HCT116 (cell line): ENCODE data around the gene FTO. TPM values are rescaled to one million over a fixed set of nuclear protein-coding genes. Genes with fewer than 3 reads are reported as not detected.

Experiments used
- ATAC-seq: fragments of 200-7000 bp; cut with Tn5 transposase; 2 replicates; pipeline ENCODE4 v1.9.1; 2020; ENCODE audit warnings: mild to moderate bottlenecking, moderate library complexity
- BruUV-seq: library from RNA; stranded (reverse); fragments of 400-500 nt; replicated peaks from 2 replicates; lab custom pipeline; 2021; lab: Mats Ljungman, UMichigan
- CTCF ChIA-PET: fragments of 300-600 bp; sonication (Branson Sonifier 250); formaldehyde crosslinking; loops from one replicate; lab custom pipeline; 2021; ENCODE audit warnings: antibody characterized with exemption; lab: Charles Lee
- POLR2A ChIA-PET: fragments of 300-600, 350-600 bp; sonication (Branson Sonifier 250); formaldehyde crosslinking; loops from one replicate; lab custom pipeline; 2021; ENCODE audit warnings: antibody characterized with exemption; lab: Charles Lee
- RAD21 ChIA-PET, 2 experiments: fragments of 300-600 bp; sonication (Branson Sonifier 250); formaldehyde crosslinking; loops; one replicate each; lab custom pipeline; 2023; ENCODE audit warnings: low total read pairs in 2 of 2; ENCODE audit not compliant: uncharacterized antibody in 2 of 2, unreplicated experiment in 2 of 2, low non-redundant PET in 1 of 2; lab: Charles Lee
- DNase-seq: peaks from one replicate; pipeline ENCODE4 v3.0.0-alpha.2; 2010; ENCODE audit warnings: low read depth, low spot score
- H2AFZ ChIP-seq: fragments of 200-600 bp; shearing (Covaris generic), sonication (generic); 2 replicates; pipeline ENCODE4 v1.6.1; 2017; ENCODE audit warnings: low read depth, mixed run types, mixed read lengths, antibody characterized with exemption, low read length; ENCODE audit not compliant: poor library complexity, severe bottlenecking
- H3K27ac ChIP-seq: 2 replicates; pipeline ENCODE4 v1.5.1; 2012; ENCODE audit warnings: low read depth, low read length
- H3K27me3 ChIP-seq: fragments of 200-600 bp; sonication (generic); 2 replicates; pipeline ENCODE4 v1.6.1; 2016; ENCODE audit warnings: mixed run types, low read length, mixed read lengths; ENCODE audit not compliant: insufficient read depth
- H3K36me3 ChIP-seq, 2 experiments: fragments of 200-500 bp in 1 of 2; fragments of 200-600 bp in 1 of 2; sonication (Bioruptor generic) in 1 of 2; sonication (generic) in 1 of 2; 2 replicates each; pipeline versions ENCODE4 v1.5.1 to v1.6.1; 2014 to 2016; ENCODE audit warnings: low read length in 2 of 2, inconsistent platforms in 1 of 2, mixed read lengths in 1 of 2, mixed run types in 1 of 2; ENCODE audit not compliant: insufficient read depth in 2 of 2, control insufficient read depth in 1 of 2
- H3K4me1 ChIP-seq, 2 experiments: fragments of 200-600 bp in 1 of 2; sonication (generic) in 1 of 2; 2 replicates each; pipeline versions ENCODE4 v1.5.1 to v1.6.1; 2012 to 2017; ENCODE audit warnings: low read length in 2 of 2, inconsistent platforms in 1 of 2, mild to moderate bottlenecking in 1 of 2, mixed read lengths in 1 of 2, mixed run types in 1 of 2, moderate library complexity in 1 of 2; ENCODE audit not compliant: insufficient read depth in 2 of 2, control insufficient read depth in 1 of 2
- H3K4me2 ChIP-seq: fragments of 200-600 bp; sonication (generic); 2 replicates; pipeline ENCODE4 v1.6.1; 2017; ENCODE audit warnings: mixed run types, low read length, mixed read lengths
- H3K4me3 ChIP-seq, 2 experiments: fragments of 200-600 bp in 1 of 2; sonication (generic) in 1 of 2; replicated peaks in 1 of 2; 2 replicates each; pipeline ENCODE4 v1.5.1; 2011 to 2016; ENCODE audit warnings: low read length in 2 of 2, control low read depth in 1 of 2, low read depth in 1 of 2, mild to moderate bottlenecking in 1 of 2, mixed read lengths in 1 of 2, mixed run types in 1 of 2
- H3K79me2 ChIP-seq: fragments of 200-600 bp; sonication (generic); 2 replicates; pipeline ENCODE4 v1.6.1; 2017; ENCODE audit warnings: mild to moderate bottlenecking, mixed run types, low read length, moderate library complexity, mixed read lengths; ENCODE audit not compliant: insufficient read depth
- H3K9ac ChIP-seq: fragments of 200-600 bp; sonication (generic); 2 replicates; pipeline ENCODE4 v1.6.1; 2016; ENCODE audit warnings: low read length, mixed read lengths
- H3K9me2 ChIP-seq: fragments of 200-600 bp; sonication (generic), shearing (Covaris generic); 2 replicates; pipeline ENCODE4 v1.6.1; 2017; ENCODE audit warnings: mixed run types, mild to moderate bottlenecking, moderate library complexity; ENCODE audit not compliant: insufficient read depth
- H3K9me3 ChIP-seq, 2 experiments: fragments of 200-500 bp in 1 of 2; fragments of 200-600 bp in 1 of 2; sonication (Bioruptor generic) in 1 of 2; sonication (generic) in 1 of 2; 2 replicates each; pipeline ENCODE4 v1.6.1; 2014 to 2017; ENCODE audit warnings: low read length in 2 of 2, mixed read lengths in 2 of 2, inconsistent platforms in 1 of 2, low read depth in 1 of 2, mild to moderate bottlenecking in 1 of 2, mixed run types in 1 of 2, moderate library complexity in 1 of 2; ENCODE audit not compliant: control insufficient read depth in 1 of 2, insufficient read depth in 1 of 2
- H4K20me1 ChIP-seq: fragments of 200-600 bp; sonication (generic), shearing (Covaris generic); 2 replicates; pipeline ENCODE4 v1.6.1; 2017; ENCODE audit warnings: mixed run types, mild to moderate bottlenecking, moderate library complexity; ENCODE audit not compliant: insufficient read depth
- CBX3 ChIP-seq: IDR thresholded peaks from 2 replicates; pipeline ENCODE4 v1.6.1; 2012; ENCODE audit warnings: low read depth
- CEBPB ChIP-seq: IDR thresholded peaks from 2 replicates; pipeline ENCODE4 v1.6.1; 2012; ENCODE audit warnings: low read depth
- EGR1 ChIP-seq: IDR thresholded peaks from 2 replicates; pipeline ENCODE4 v1.6.1; 2012; ENCODE audit warnings: low read depth
- EZH2 ChIP-seq: fragments of 200-600 bp; sonication (generic); IDR thresholded peaks from 2 replicates; pipeline ENCODE4 v1.6.1; 2017; ENCODE audit warnings: antibody characterized with exemption, mixed run types
- EZH2phosphoT487 ChIP-seq: fragments of 200-600 bp; IDR thresholded peaks from 2 replicates; pipeline ENCODE4 v1.6.1; 2018; ENCODE audit warnings: antibody characterized with exemption, borderline replicate concordance
- FOSL1 ChIP-seq: IDR thresholded peaks from 2 replicates; pipeline ENCODE4 v1.6.1; 2012; ENCODE audit warnings: low read depth
- JUND ChIP-seq: IDR thresholded peaks from 2 replicates; pipeline ENCODE4 v1.6.1; 2012
- POLR2A ChIP-seq: IDR thresholded peaks from 2 replicates; pipeline ENCODE4 v1.7.0; 2011; ENCODE audit warnings: borderline replicate concordance; ENCODE audit not compliant: insufficient read depth, insufficient read length; ENCODE audit errors: extremely low read depth
- POLR2AphosphoS5 ChIP-seq: IDR thresholded peaks from 2 replicates; pipeline ENCODE4 v1.6.1; 2011; ENCODE audit warnings: mild to moderate bottlenecking, low read depth, low read length, moderate library complexity
- RAD21 ChIP-seq: IDR thresholded peaks from 2 replicates; pipeline ENCODE4 v1.6.1; 2012; ENCODE audit warnings: low read depth, mild to moderate bottlenecking
- SIN3A ChIP-seq: IDR thresholded peaks from 2 replicates; pipeline ENCODE4 v1.6.1; 2012; ENCODE audit warnings: low read depth
- SP1 ChIP-seq: IDR thresholded peaks from 2 replicates; pipeline ENCODE4 v1.6.1; 2012; ENCODE audit warnings: low read depth
- SRF ChIP-seq: IDR thresholded peaks from 2 replicates; pipeline ENCODE4 v1.6.1; 2012; ENCODE audit warnings: low read depth
- YY1 ChIP-seq: IDR thresholded peaks from 2 replicates; pipeline ENCODE4 v1.6.1; 2011; ENCODE audit warnings: low read length, low read depth, moderate library complexity, mild to moderate bottlenecking; ENCODE audit not compliant: insufficient replicate concordance; ENCODE audit errors: extremely low read depth
- ZFX ChIP-seq: fragments of 450-650 bp; IDR thresholded peaks from 2 replicates; pipeline ENCODE4 v1.6.1; 2017
- ZNF274 ChIP-seq: fragments of 200-500 bp; sonication (Bioruptor generic); IDR thresholded peaks from 2 replicates; pipeline ENCODE4 v1.6.1; 2014; ENCODE audit warnings: mild to moderate bottlenecking, low read depth, low read length, inconsistent platforms
- intact Hi-C: fragments of 100-400 bp; cut with micrococcal nuclease; formaldehyde crosslinking; loops from 2 replicates; pipeline ENCODE4 v1.10.0; 2022
- total RNA-seq: library from RNA; stranded (reverse); gene quantifications from one replicate; pipeline ENCODE4 v1.2.1, GENCODE V29; 2021; ENCODE audit not compliant: unreplicated experiment
- TF ChIP-seq, protein P1 (sequence below): IDR thresholded peaks from 2 replicates; pipeline ENCODE4 v1.6.1; 2012
- TF ChIP-seq, protein P2 (sequence below): IDR thresholded peaks from 2 replicates; pipeline ENCODE4 v1.6.1; 2012
- TF ChIP-seq, protein P3 (sequence below): IDR thresholded peaks from 2 replicates; pipeline ENCODE4 v1.6.1; 2011; ENCODE audit warnings: mild to moderate bottlenecking, low read length, moderate library complexity; ENCODE audit not compliant: insufficient replicate concordance; ENCODE audit errors: extremely low read depth

The FTO gene
- total RNA-seq, 1 experiment from 2014 or later, result 55.2 TPM

DNA sequence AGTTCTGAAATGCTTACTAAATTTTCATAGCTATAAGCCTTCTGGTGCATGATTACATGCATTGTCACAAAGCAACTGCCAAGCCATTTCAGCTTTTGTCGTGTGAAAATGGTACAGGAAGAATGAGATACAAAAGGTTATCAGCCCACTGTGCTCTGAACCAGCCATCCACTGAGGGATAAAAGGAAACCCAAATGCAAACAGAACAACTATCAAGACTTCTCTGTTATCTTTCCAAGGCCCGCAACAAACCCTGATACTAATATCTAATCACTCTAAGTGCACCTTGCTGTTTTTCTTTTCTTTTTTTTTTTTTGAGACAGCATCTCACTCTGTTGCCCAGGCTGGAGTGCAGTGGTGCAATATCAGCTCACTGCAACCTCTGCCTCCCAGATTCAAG is 109.0 kb downstream of the FTO start:
- no peaks in the 10 kb centered on the region for H3K27me3 ChIP-seq
- H3K4me2 ChIP-seq, result no peak overlapping the region
- H2AFZ ChIP-seq, result no peak overlapping the region
- H3K79me2 ChIP-seq, result 0 out of 2 replicates have a peak, but pooled peaks cover 3% of the 10 kb centered on the region
- no peaks in the 10 kb centered on the region for H3K9me3 ChIP-seq
- no peak overlapping the region for H3K4me3 ChIP-seq
- ChIA-PET POLR2A (no interaction called here), RAD21 (no interaction called here), CTCF (no interaction called here)
- no peak for DNase-seq
- H3K4me1 ChIP-seq, result peaks cover 10 to 27% of the 10 kb centered on the region in 2 experiments
- H4K20me1 ChIP-seq, result no peaks in the 10 kb centered on the region
- intact Hi-C loops, result no loop called here
- no peak overlapping the region for H3K27ac ChIP-seq
- TF ChIP-seq ZNF274, result no peak
- no peak for TF ChIP-seq SRF
- TF ChIP-seq CBX3, result no peak
- TF ChIP-seq YY1, result no peak
- TF ChIP-seq EGR1, result no peak
- TF ChIP-seq JUND, result no peak
- TF ChIP-seq, protein P1, sequence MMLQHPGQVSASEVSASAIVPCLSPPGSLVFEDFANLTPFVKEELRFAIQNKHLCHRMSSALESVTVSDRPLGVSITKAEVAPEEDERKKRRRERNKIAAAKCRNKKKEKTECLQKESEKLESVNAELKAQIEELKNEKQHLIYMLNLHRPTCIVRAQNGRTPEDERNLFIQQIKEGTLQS, result no peak
- TF ChIP-seq FOSL1, result no peak
- no peak for TF ChIP-seq EZH2
- no peaks in the 10 kb centered on the region for H3K36me3 ChIP-seq
- H3K9ac ChIP-seq, result no peak overlapping the region
- no peak for ATAC-seq
- H3K9me2 ChIP-seq, result no peaks in the 10 kb centered on the region
- BruUV-seq, result no TSS peak

DNA sequence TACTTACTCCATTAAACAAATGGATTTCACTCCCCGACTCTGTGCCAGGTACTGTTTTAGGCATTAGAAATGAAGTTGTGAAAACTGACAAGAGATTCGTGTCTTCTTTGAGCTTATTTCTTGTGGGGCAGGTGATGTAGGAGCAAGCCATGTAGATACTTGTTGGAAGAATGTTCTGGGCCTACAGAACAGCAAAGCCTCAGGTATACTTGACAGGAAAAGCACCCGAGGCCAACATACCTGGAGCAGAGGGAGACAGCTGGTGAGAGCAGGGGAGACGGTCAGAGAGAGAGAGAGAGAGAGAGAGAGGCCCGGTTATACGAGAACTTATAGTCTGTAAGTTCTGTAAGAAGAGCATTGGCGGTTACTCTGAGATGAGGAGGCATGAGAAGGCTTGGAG is 110.8 kb downstream of the FTO start:
- no peaks in the 10 kb centered on the region for H4K20me1 ChIP-seq
- no peaks in the 10 kb centered on the region for H3K9me2 ChIP-seq
- H3K79me2 ChIP-seq, result no peaks in the 10 kb centered on the region
- POLR2A ChIA-PET, result interaction anchor here (0.9 kb wide), 1 partner anchor 22 kb away, joined by 3 read pairs; no protein-coding TSS in a partner anchor
- H3K9ac ChIP-seq, result no peak overlapping the region
- intact Hi-C loops, result no loop called here
- H3K36me3 ChIP-seq, result no peaks in the 10 kb centered on the region
- no peak overlapping the region for H3K27ac ChIP-seq
- no peak overlapping the region for H3K4me3 ChIP-seq
- ATAC-seq, result no peak
- no peak overlapping the region for H2AFZ ChIP-seq
- peaks cover 10 to 20% of the 10 kb centered on the region in 2 experiments for H3K4me1 ChIP-seq
- H3K9me3 ChIP-seq, result no peaks in the 10 kb centered on the region
- TF ChIP-seq EZH2phosphoT487 (no peak), EGR1 (no peak), YY1 (no peak), POLR2AphosphoS5 (no peak), JUND (no peak), ZFX (no peak), SP1 (no peak), SIN3A (no peak), CEBPB (no peak), CBX3 (no peak), RAD21 (no peak), POLR2A (no peak)
- TF ChIP-seq, protein P2, sequence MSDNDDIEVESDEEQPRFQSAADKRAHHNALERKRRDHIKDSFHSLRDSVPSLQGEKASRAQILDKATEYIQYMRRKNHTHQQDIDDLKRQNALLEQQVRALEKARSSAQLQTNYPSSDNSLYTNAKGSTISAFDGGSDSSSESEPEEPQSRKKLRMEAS, result no peak
- TF ChIP-seq, protein P3, sequence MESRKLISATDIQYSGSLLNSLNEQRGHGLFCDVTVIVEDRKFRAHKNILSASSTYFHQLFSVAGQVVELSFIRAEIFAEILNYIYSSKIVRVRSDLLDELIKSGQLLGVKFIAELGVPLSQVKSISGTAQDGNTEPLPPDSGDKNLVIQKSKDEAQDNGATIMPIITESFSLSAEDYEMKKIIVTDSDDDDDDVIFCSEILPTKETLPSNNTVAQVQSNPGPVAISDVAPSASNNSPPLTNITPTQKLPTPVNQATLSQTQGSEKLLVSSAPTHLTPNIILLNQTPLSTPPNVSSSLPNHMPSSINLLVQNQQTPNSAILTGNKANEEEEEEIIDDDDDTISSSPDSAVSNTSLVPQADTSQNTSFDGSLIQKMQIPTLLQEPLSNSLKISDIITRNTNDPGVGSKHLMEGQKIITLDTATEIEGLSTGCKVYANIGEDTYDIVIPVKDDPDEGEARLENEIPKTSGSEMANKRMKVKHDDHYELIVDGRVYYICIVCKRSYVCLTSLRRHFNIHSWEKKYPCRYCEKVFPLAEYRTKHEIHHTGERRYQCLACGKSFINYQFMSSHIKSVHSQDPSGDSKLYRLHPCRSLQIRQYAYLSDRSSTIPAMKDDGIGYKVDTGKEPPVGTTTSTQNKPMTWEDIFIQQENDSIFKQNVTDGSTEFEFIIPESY, result no peak
- TF ChIP-seq, all 23 proteins: peak for 0
- H3K4me2 ChIP-seq, result no peak overlapping the region
- CTCF ChIA-PET, result no interaction called here
- BruUV-seq, result no TSS peak
- no peaks in the 10 kb centered on the region for H3K27me3 ChIP-seq
- RAD21 ChIA-PET, result no interaction called here
- no peak for DNase-seq
